H1 (cell line): ENCODE results near the gene GJC3. TPM values are rescaled to one million over a fixed set of nuclear protein-coding genes. Genes with fewer than 3 reads are reported as not detected.
A peak's percentile ranks its signal among the peaks of the same experiment; 100 is the strongest.

Experiments
- BCL11A ChIP-seq, 2 experiments: IDR thresholded peaks; one replicate each; pipeline ENCODE4 v1.6.1; 2011; ENCODE audit warnings: low read depth in 2 of 2, low read length in 2 of 2, mild to moderate bottlenecking in 2 of 2
- CREB1 ChIP-seq: IDR thresholded peaks from 2 replicates; pipeline ENCODE4 v1.6.1; 2012; ENCODE audit warnings: inconsistent platforms
- GABPA ChIP-seq: IDR thresholded peaks from 2 replicates; pipeline ENCODE4 v1.6.1; 2011; ENCODE audit warnings: mild to moderate bottlenecking, low read length, moderate library complexity, borderline replicate concordance; ENCODE audit not compliant: insufficient read depth
- HDAC2 ChIP-seq, 2 experiments: fragments of 300-600 bp in 1 of 2; sonication (generic) in 1 of 2; IDR thresholded peaks; 2 replicates each; pipeline ENCODE4 v1.6.1; 2011 to 2012; ENCODE audit warnings: low read depth in 2 of 2, low read length in 2 of 2, mild to moderate bottlenecking in 2 of 2, moderate library complexity in 2 of 2, borderline replicate concordance in 1 of 2, inconsistent platforms in 1 of 2
- JUN ChIP-seq: IDR thresholded peaks from 2 replicates; pipeline ENCODE4 v1.6.1; 2011; ENCODE audit warnings: low read depth, mild to moderate bottlenecking, improper control_type of control experiment, low read length
- MAFK ChIP-seq: IDR thresholded peaks from 2 replicates; pipeline ENCODE4 v1.6.1; 2012; ENCODE audit warnings: low read depth, mild to moderate bottlenecking, improper control_type of control experiment, low read length
- NANOG ChIP-seq: IDR thresholded peaks from 2 replicates; pipeline ENCODE4 v1.6.1; 2011; ENCODE audit warnings: low read length, low read depth, mild to moderate bottlenecking, inconsistent platforms; ENCODE audit not compliant: insufficient read depth, poor library complexity, severe bottlenecking
- PHF8 ChIP-seq: fragments of 200-600 bp; sonication (generic); conservative IDR thresholded peaks from 2 replicates; pipeline ENCODE4 v1.7.1; 2012; ENCODE audit warnings: low read depth, mild to moderate bottlenecking, inconsistent platforms, low read length, moderate library complexity
- POU5F1 ChIP-seq: IDR thresholded peaks from 2 replicates; pipeline ENCODE4 v1.6.1; 2011; ENCODE audit warnings: low read depth, mild to moderate bottlenecking, low read length, moderate library complexity
- SP1 ChIP-seq: IDR thresholded peaks from 2 replicates; pipeline ENCODE4 v1.6.1; 2011; ENCODE audit warnings: low read depth, low read length
- SP2 ChIP-seq: IDR thresholded peaks from 2 replicates; pipeline ENCODE4 v1.6.1; 2012; ENCODE audit warnings: mild to moderate bottlenecking, low read length, inconsistent platforms
- TAF1 ChIP-seq: IDR thresholded peaks from 2 replicates; pipeline ENCODE4 v1.6.1; 2011; ENCODE audit warnings: mild to moderate bottlenecking, low read depth, low read length
- TBP ChIP-seq: IDR thresholded peaks from 2 replicates; pipeline ENCODE4 v1.6.1; 2011; ENCODE audit warnings: low read depth, low read length, improper control_type of control experiment
- TCF12 ChIP-seq: IDR thresholded peaks from 2 replicates; pipeline ENCODE4 v1.6.1; 2011; ENCODE audit warnings: low read depth, mild to moderate bottlenecking, low read length
- polyA plus RNA-seq, 7 experiments: library from polyadenylated mRNA; depleted of rRNA in 3 of 7; stranded (reverse) in 5 of 7; unstranded in 2 of 7; fragments of >200 nt in 5 of 7; fragments of 200-250 nt in 2 of 7; gene quantifications; 1 replicate in 5 of 7; 2 replicates in 1 of 7; 4 replicates in 1 of 7; pipeline versions ENCODE4 v1.2.1 to v1.2.3, GENCODE V29; 2011 to 2013; ENCODE audit warnings: missing spikeins in 2 of 7, mixed read lengths in 2 of 7
- total RNA-seq: library from RNA; stranded (reverse); fragmentation: NEBNext Ultra II Directional; extraction: Animal tissue kit (Norgen Biotek cat#: 25700); gene quantifications from 2 replicates; pipeline ENCODE4 v1.2.1, GENCODE V29; 2021
- TF ChIP-seq, protein P1 (sequence below): IDR thresholded peaks from 2 replicates; pipeline ENCODE4 v1.6.1; 2012; ENCODE audit warnings: low read length, inconsistent platforms
- TF ChIP-seq, protein P2 (sequence below): IDR thresholded peaks from 2 replicates; pipeline ENCODE4 v1.6.1; 2012; ENCODE audit warnings: inconsistent platforms

GJC3 gene
- total and polyA plus RNA-seq, 2 of the 8 experiments (the other 6 are each of a cell fraction or from before 2014, with no cell fraction given): 2.7 to 3.0 TPM

DNA sequence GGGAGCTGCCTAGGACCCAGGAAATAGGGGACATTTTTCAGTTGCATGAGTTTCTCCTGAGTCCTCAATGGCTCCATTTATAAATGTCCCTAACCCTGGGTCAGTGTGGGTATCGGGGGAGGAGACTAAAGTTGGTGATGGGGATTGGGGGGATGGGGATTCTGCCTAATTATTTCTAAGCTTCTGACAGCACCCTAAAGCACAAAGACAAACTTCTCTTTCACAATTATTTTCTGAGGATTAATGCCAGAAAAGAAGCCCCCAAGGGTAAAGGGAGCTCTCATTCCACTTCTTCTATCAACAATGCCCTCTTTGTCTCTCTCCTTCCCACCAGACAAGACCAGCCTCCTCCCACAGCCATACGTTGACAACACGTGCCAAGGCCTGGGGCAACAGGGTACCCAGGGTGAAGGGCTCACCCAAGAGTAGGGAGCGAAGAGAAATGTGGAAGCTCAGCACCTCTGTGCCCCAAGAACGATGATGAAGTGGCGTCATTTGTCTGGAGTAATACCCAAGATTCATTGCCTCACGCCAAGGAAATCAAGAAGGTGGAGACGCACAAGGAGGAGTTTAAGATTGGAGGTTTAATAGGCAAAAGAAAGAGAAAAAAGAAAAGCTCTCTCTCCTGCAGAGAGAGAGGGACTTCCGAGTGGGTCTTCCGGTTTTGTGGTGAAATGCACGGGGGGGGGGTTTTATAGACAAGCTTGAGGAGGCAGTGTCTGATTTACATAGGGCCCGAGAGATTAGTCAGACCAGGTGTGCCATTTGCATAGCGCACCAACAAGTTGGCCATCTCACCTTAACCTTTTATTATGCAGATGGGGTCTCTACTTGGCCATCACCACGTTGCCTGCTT lies 14.4 kb upstream of the GJC3 start (continued):
- TF ChIP-seq SP2 (no peak), NANOG (peak; percentile 38), HDAC2 (IDR thresholded peaks at IDR 0.05; ENCODE audit: borderline replicate concordance in 1 of 2, low read depth in 2 of 2, low read length in 2 of 2) (0 out of 4 replicates have a peak, but pooled peaks have one; percentile 23 to 69), TAF1 (peak; percentile 67), PHF8 (0 out of 2 replicates have a peak, but pooled peaks have one; percentile 24), CREB1 (0 out of 2 replicates have a peak, but pooled peaks have one; percentile 24), POU5F1 (peak; percentile 91; the same call in 1 of the 2 replicates), GABPA (no peak), BCL11A (IDR thresholded peaks at IDR 0.05; ENCODE audit: low read depth in 2 of 2, low read length in 2 of 2) (peak in 1 of 2 experiments; percentile 65), TBP (peak; percentile 94), SP1 (peak; percentile 87), MAFK (no peak), TCF12 (peak; percentile 98), JUN (no peak)
- TF ChIP-seq, protein P1, sequence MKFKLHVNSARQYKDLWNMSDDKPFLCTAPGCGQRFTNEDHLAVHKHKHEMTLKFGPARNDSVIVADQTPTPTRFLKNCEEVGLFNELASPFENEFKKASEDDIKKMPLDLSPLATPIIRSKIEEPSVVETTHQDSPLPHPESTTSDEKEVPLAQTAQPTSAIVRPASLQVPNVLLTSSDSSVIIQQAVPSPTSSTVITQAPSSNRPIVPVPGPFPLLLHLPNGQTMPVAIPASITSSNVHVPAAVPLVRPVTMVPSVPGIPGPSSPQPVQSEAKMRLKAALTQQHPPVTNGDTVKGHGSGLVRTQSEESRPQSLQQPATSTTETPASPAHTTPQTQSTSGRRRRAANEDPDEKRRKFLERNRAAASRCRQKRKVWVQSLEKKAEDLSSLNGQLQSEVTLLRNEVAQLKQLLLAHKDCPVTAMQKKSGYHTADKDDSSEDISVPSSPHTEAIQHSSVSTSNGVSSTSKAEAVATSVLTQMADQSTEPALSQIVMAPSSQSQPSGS: peak; percentile 63; the same call in 1 of the 2 replicates
- TF ChIP-seq, protein P2, sequence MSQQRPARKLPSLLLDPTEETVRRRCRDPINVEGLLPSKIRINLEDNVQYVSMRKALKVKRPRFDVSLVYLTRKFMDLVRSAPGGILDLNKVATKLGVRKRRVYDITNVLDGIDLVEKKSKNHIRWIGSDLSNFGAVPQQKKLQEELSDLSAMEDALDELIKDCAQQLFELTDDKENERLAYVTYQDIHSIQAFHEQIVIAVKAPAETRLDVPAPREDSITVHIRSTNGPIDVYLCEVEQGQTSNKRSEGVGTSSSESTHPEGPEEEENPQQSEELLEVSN: peak; percentile 76
